ENCODE results near the gene PEX14.
A peak's percentile ranks its signal among the peaks of the same experiment; 100 is the strongest.

Gene PEX14

DNA sequence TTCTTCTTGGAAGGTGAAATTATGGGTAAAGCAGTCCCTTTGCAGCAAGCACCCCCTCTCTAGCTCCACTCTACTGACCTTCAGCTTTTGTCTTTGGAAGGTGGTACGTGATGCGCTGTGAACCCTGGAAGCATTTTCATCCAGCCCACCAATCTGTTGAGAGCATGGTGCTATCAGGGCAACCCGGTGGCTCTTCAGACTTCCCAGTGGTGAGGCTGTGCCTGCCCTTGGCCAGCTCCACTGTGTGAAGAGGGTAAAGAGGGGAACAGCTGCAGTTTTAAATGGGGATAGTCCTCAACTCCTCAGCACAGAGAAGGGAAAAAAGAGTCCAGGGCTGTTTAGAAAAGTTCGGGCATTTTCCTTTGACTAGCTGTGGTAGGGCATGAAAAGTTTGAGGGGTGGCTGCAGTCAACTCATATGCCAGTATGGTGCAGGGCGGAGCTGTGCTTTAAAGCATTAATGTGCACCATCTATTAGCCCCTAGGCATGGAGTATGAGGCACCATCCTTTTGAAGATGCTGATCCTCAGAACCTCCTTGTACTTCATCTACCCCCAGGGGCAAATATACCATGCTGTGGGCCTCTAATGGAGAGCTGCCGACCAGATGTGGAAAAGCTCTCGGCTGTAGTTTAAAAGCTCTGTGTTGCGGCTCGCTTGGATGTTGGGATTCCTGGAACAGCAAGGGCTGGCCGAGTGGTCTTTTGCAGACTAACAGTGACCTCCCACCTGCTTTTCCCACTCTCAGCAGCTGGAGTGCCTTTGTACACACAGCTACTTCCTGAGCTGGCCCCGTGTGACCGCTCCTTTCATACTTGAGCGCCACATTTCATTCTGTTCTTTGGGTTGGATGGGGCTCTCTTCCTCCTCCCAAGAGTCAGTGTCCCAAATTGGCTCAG is 123.0 kb downstream of the PEX14 start:
- no peak for DNase-seq (ENCODE audit: low spot score)

DNA sequence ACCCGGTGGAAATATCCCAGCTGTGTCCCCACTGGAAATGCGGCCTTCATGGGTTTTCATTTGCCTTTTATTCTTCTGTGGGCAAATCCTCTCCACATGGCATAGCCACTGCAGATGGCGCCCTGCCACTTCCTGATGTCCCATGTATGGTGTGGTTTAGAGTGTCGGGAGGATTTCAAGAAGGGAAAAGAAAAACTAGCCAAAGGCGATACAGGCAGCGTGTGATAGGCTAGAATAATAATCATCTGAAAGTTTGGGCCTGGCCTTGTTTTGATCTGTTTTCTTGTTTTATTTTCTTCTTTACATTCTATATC is 123.6 kb downstream of the PEX14 start:
- DNase-seq (ENCODE audit: low spot score), result peak; percentile 67

DNA sequence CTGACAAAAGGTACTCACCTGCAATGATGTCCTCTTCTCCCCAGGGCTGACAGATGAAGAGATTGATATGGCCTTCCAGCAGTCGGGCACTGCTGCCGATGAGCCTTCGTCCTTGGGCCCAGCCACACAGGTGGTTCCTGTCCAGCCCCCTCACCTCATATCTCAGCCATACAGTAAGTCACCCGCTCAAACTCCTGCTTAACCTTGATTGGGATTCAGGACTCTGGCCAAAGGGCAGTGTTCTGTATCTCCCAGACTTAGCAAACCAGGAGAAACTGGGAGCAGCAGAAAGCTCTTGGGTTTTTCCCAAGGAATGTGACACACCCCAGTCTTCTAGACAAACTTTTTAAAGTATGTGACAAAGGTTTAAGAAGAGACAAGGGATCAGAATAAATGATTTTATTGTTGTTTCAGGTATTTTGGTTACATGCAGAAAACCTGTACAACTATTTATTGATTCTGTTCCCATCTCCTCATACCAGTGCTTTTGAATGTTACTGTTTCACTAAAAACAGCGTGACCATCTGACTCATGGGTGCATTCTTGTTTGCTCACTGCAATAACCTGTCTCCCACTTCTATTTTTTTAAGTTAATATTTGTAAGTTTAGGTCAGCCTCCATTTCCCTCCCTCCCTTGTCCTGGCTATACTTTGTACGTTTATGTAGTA is 124.6 kb downstream of the PEX14 start:
- DNase-seq (ENCODE audit: low spot score), result no peak

DNA sequence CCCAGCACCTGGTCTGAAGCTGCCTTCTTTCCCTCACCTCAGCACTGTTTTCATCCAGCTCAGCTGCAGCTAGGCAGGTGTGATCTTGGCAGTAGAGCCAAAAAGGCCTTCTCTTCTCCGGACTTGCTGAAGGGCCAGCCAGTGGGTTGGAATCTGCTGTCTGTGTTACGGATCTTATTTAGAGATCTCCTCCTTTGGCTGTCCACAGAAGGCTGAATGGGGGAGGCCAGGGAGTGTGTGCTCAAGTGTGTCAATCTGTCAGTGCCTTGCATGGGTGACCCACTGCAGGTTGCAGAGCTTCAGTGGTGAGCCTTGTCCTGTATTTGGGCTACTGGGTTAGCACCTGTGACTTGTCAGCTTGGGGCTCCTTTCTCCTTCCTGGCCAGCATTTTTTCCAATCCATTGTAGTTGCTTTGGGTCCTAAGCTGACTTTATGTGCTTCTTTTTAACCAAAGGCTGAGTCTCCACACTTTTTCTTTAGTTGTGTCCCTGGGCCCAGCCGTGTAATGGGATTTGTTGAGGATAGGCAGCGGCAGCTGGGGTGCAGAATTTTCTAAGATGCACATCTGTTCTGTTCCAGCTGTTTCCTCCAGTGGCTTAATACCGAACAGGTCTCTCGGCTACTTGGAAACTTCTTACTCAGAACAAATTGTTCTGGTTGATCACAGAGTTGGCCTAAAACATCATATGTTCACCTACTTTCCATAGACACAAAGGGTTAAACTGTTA is 126.8 kb downstream of the PEX14 start:
- no peak for DNase-seq (ENCODE audit: low spot score)

DNA sequence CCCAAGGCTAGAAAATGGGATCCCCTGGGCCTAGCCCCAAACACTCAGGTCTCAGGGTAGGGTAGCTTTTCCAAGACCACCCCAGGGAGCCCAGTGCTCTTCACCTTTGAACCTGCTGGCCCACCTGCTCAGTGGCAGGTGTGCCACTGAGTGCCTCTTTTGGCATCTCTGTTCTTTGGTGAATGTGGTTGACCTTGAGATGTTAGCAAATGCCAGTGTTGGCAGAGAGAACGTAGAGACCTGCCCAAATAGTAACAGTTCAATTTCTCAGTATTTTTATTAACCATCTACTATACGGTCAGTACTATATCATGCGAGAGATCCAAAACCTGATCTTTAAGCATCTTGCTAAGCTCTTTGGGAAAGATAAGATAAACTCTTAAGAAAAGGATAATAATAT is 128.2 kb downstream of the PEX14 start:
- DNase-seq (ENCODE audit: low spot score), result no peak

DNA sequence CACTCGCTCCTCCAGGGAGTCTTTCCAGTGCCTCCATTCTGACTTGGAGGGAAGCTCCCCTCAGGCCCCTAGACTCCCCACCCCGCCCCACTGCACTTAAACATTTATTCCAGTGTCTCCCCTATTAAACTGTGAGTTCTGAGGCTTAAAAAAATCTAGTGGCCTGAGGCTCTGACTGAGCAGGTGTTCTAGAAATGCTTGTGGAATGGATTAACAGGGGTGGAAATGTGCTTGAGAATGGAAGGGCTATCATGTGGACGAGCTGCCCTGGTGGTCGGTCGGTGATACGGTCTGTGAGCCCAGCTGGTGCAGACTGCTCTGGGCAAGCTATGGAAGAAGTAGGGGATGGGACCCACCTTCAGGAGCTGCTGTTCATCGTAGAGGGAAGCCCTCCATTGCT is 130.2 kb downstream of the PEX14 start:
- no peak for DNase-seq (ENCODE audit: low spot score)

DNA sequence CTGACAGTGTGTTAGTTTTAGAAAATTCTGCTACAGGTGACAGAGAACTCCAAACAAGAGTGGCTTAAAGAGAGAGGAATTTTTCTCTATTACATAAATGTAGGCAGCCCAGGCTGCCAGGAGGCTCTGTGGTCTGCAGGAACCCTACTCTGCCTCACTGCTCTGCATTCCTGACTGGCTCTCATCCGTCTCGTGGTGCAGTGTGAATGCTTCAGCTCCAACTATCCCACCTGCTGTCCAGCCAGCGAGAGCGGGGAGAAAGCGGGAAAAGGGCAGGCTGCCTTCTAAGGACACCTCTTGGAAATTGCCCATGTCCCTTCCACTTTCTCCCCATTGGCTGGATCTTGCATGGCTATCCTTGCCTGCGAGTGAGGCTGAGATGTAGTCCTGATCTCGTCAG is 131.3 kb downstream of the PEX14 start:
- no peak for DNase-seq (ENCODE audit: low spot score)

DNA sequence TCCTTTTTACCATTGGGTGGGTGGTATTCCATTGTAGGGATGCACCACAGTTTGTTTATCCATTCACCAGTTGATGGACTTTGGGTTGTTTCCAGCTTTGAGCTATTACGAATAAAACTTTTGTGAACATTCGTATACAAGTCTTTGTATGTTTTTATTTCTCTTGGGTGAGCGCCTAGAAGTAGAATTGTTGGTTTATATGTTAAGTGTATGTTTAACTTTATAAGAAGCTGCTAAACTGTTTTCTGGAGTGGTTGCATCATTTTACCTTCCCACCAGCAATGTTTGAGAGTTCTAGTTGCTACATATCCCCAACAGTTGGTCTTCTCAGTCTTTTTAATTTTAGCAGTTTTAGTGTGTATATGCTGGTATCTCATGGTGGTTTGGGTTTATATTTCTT is 132.5 kb downstream of the PEX14 start:
- no peak for DNase-seq (ENCODE audit: low spot score)

DNA sequence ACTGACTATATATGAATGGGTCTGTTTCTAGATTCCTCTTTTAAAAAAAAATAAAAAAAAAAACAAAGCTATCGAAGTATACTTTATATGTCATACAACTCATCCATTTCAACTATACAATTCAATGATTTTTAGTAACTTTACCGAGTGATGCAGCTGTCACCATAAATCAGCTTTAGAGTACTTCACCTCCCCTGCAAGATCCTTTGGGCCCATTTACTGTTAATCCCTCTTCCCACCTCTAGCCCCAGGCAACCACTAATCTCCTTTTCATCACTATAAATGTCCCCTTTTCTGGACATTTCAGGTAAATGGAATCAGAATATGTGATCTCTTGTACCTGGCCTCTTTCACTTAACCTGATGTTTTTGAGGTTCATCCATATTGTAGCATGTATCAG is 133.9 kb downstream of the PEX14 start:
- DNase-seq (ENCODE audit: low spot score), result no peak

DNA sequence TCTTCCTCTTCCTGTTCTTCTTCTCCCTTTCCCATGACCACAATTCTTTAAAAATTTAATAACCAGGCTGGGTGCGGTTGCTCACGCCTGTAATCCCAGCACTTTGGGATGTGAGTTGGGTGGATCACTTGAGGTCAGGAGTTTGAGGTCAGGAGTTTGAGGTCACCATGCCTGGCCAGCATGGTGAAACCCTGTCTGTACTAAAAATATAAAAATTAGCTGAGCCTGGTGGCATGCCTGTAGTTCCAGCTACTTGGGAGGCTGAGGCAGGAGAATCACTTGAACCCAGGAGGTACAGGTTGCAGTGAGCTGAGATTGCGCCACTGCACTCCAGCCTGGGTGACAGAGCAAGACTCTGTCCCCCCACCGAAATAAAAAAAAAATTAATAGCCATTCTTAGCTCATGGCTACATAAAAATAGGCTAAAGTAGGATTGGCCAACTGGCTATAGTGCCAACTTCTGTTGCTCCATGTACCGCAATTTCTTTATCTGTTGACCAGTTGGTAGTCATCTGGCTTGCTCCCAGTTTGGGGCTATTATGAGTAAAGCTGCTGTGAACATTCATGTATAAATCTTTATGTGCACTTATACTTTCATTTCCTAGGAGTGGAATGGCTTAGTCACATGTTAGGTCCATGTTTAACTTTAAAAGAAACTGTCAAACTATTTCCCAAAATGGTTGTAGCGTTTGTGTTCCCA is 136.3 kb downstream of the PEX14 start:
- no peak for DNase-seq (ENCODE audit: low spot score)

DNA sequence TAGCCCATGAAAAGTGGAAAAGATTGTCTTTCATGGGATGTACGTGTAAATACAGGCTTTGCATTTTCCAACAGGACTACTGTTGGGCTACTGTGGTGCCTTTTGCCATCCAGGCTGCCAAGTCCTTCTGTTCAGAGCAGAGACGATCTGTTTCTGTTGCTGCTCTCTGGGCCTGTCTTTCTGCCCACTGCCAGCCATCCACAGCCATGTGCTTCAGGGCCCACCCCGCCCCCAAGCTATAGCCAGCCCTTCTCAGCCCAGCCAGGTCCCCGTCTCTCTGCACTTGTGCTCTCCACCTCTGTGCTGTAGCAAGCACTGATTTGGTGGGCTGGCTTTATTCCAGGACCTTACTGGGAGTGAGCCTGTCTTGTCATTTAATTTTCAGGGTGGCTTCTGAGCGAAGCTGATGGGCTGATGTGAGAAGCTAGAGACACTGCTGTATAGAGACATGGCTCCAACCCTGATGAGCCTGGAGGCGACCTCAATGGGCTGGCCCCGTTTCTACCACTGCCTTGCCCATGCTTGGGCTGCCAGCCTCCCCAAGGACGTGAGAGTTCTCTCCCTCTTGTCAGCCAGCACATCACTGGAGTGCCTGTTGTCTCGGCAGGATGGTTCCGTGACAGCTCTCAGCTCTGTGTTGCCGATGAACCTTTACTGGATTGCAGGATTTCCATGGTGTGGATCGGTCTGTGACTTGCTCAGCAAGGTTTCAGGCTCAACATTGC is 137.8 kb downstream of the PEX14 start:
- no peak for DNase-seq (ENCODE audit: low spot score)

DNA sequence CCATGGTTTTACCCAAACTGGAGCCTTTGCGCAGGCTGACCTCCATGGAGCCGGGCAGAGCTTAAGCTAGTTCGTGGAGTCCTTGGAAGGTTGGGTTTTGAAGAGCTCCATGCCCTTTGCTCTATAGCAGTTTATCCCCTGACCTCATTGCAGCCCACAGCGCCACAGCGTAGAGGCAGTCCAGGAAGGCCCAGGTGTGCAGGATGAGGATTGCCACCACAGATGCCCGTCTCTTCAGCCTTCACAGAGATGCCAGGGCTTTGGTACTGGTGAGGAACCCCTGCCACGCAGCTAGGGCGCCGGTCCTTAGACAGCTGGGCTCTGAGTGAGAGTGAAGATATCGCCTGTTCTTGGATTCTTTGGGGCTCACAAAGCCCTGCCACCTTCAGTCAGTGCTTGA is 138.6 kb downstream of the PEX14 start:
- DNase-seq (ENCODE audit: low spot score), result no peak

DNA sequence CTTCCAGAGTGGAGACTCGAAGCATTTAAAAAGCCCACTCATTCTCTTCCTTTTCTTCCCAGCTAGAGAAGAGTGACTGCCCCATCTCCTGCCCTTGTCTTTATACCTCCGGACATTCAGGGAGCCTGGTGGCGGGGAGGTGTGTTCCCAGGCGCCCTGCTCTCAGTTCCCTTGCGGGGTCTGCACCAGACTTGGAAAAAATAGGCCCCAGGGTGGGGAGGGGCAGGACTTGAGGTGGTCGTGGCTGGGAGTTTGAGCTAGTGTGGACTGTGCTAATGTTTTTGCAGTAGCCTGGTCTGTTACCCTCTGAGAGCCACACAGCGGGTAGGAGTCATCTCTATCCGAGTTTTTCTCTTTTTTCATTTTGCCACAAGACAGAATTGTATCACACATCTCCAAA is 139.1 kb downstream of the PEX14 start:
- no peak for DNase-seq (ENCODE audit: low spot score)

DNA sequence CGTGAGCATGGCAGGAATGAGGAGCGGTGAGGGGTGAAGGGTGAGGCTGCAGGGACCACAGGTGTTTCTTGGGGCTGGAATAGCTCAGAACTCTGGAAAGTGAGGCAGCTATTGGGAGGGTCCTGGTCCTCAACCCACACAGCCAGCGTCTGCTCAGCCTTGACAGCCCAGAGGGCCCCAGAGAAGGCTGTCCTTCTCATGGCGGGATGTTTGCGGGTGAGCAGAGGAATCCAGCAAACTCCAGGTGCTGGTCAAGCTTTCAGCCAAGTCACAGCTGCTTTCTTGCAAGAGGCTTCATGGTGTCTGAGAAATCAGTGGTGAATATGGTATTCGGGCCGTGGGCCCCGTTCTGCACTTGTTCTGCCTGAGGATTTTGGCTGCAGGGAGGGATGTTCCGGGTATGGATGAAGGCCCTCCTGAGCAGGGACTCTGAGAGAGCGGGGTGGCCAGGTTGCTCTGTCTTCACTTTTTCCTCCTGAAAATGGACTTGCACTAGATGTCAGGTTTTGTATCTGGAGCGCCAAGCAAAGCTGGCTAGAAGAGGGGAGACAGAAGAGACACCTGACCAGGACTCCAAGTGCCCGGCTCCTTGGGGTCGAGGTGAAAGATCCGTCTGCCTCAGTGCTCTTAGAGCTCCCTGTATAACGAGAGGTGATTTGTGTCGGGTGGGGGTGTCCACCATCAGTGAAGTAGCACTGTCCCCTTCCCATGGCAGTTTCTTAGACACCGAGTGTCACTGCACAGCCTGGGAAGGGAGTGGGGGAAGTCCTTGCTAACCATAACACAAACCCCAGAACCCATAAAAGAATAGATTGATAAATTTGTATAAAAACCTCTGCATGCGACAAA is 139.9 kb downstream of the PEX14 start:
- no peak for DNase-seq (ENCODE audit: low spot score)

DNA sequence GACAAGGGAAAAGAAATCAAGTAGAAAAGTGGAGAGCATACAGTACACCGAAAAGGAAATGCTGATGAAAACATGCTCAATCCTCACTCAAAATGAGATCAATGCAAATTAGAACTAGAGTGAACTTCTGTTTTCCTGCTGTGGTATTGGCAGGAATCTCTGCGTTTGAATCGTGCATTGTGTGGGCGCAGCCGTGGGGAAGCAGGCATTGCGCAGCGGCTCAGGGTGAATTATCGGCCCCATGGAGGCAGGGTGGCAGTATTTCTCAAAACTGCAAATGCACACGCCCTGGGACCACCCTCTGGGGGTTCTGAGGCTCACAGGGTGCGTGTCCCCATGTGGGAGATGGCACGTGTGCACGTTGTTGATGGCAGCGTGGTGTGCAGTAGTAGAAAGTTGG is 140.6 kb downstream of the PEX14 start:
- DNase-seq (ENCODE audit: low spot score), result peak; percentile 48

DNA sequence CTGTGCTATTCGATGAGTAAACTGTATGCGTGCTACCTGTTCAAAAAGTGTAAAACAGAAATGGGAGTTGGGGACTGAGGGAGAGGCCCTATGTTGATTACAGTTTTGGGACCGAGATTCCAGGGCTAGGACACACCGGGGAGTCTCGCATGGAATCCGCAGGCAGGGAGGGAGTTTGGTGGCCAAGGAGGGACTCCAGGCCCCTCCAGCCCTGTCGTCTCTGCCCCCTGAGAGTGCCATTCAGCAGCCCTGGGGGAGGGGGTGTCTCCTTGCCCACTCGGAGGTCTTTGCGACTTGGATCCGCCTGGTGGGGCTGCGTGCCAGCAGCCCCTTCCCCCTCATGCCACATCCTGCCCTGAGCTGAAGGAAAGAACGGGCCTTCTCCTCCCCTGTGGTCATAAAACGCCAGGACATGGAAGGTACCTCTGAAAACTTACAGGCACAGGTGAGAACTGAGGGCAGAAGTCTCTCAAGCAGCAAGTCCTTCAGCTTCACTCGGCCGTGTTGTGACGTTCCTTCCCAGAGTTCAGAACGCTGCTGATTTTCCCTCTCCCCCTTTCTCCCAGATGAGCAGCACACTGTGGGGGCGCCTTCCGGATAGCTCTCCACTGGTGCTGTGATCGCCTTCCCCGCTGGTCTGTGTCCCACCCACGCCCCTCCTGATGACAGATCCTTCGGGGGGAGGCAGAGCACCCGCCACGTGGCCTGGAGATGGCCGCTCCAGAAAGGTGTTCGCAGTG is 141.4 kb downstream of the PEX14 start:
- DNase-seq (ENCODE audit: low spot score), result no peak

DNA sequence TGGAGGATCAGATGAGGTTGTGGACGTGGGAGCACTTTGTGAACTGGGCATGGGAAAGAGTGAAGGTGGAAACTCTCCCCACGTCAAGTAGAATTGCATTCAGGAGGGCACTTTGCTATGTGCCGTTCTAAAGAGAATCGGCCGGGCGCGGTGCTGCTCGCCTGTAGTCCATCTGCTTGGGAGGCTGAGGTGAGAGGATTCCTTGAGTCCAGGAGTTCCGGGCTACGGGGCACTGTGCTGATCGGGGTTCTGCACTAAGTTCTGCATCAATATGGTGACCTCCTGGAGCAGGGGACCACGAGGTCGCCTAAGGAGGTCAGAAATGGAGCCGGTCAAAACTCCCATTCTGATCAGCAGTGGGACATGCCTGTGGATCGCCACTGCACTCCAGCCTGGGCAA is 141.9 kb downstream of the PEX14 start:
- no peak for DNase-seq (ENCODE audit: low spot score)

DNA sequence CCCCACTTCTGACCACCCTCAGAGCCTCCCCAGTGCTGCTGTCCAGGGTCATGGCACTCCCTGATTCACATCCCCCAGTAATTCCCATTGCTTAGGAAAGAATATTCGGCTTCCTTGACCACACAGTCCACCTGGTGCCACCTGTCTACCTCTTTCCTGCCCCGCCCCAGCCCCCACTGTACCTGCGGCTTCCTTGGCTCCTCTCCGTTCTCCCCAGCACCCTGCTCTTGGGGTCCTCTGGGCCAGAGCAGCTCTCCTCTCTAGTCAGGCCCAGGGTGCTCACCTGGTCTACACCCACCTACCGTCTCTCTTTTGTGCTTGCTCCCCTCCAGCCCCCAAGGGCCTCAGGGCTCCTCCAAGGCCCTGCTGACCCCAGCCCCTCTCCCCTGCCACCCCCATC is 142.6 kb downstream of the PEX14 start:
- no peak for DNase-seq (ENCODE audit: low spot score)

DNA sequence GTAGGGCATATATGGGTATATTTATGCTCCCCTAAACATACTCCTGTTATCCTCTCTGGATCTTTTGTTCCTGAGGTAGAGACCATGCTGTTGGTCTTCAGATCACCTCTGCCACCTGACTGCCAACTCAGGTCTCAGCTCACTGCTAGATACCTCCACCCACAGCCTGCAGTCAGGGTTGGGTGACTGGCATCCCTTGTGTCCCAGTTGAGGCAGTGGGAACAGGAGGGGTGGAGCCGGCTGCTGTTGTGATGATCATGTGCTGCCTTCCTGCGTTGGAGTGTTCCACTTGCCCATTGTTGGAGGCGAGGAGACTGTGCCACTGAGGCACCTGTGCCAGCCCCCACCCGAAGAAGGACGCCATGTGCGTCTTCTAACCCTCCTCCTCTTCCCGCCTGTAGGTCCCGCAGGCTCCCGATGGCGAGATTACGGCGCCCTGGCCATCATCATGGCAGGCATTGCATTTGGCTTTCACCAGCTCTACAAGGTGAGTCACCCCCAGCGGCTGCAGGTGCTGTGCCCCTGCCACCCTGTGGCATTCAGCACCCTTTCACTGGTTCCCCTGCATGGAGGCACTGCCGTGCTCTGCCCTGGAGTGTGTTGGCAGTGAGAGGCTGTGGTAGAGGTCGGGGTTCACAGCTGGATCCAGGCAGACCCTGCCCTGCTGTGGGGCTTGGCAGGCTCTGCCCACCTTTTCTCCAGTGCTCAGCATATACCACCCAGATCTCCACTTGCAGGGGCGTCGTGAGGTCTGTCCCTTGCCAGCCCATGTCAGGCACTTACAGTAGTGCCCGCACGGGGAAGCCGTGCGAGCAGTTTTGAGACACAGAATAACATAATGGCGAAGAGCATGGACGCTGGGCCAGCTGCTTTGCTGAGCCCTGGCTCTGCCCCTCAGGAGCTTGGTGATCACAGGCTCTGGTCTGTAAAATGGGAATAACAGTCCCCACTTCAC is 143.5 kb downstream of the PEX14 start:
- no peak for DNase-seq (ENCODE audit: low spot score)

All from globus pallidus (tissue), 1 donor.